Breast epithelium (tissue), 3 donors: ENCODE results near the gene SHISA7.

Experiments
- CTCF ChIP-seq, 3 donors: fragments of 450-650 bp; IDR thresholded peaks; one replicate each; pipeline ENCODE4 v1.5.1; 2016 to 2017; ENCODE audit warnings: antibody characterized with exemption in 3 of 3, mild to moderate bottlenecking in 3 of 3, moderate library complexity in 3 of 3
- POLR2A ChIP-seq: fragments of 450-650 bp; IDR thresholded peaks from one replicate; pipeline ENCODE4 v1.6.1; 2016; ENCODE audit warnings: antibody characterized with exemption, mild to moderate bottlenecking, moderate library complexity

GRCh38 chr19:55392820-55393761 lies 50.0 kb downstream of the SHISA7 start:
- no peak for TF ChIP-seq POLR2A
- TF ChIP-seq CTCF (IDR thresholded peaks at IDR 0.05), result no peak
